HG03575 (cell line): ENCODE measurements around the gene WDR86.

ENCODE experiments used
- ATAC-seq: cut with Tn5 transposase; IDR thresholded peaks from one replicate; pipeline ENCODE4 v1.9.1; 2021; ENCODE audit not compliant: unreplicated experiment, insufficient number of reproducible peaks, low FRiP score; ENCODE audit errors: extremely low read depth

The WDR86 gene

DNA sequence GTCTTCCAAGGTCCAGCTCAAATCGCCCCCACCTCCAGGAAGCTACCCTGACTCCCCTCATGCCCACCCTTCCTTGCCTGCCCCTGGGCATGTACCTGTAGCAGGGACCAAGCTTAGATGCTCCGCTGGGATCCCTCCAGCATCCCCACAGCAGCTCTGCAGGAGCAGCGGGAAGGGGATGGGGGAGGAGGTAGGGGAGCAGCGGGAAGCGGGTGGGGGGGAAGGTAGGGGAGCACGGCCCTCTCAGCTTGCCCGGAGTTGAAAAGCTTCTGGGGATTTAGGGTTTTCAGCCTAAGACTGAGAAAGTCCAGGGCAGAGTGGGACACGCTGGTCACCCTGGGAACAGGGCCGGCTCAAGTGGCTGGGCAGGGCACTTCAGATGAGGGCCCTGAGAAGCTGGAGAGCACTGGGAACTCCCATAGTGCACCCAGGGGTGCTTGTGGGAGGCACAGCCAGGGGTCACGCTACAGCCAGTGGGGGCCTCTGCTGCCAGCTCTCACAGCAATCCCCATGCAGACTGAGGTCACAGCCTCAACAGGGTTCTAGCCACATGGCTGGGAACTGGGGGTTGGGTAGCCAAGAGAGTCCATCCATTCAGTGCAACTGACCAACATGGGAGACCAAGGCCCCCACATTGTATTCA, 13.4 kb downstream of the WDR86 start:
- no peak for ATAC-seq

DNA sequence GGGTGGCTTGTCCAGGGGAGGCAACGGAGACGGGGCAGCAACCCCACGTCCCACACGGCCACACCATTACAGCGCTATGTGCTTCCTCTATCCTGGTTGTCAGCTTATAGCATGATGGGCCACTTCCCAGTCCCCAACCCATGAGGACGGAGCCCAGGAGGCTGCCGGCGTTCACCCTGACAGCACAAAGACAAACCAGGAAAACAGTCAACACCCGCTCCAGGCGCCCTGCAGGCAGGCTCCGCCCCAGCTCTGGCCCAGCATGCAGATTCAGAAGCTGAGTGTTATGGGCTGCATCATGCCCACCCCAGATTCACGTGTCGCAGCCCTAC, 14.8 kb downstream of the WDR86 start:
- ATAC-seq, result no peak

DNA sequence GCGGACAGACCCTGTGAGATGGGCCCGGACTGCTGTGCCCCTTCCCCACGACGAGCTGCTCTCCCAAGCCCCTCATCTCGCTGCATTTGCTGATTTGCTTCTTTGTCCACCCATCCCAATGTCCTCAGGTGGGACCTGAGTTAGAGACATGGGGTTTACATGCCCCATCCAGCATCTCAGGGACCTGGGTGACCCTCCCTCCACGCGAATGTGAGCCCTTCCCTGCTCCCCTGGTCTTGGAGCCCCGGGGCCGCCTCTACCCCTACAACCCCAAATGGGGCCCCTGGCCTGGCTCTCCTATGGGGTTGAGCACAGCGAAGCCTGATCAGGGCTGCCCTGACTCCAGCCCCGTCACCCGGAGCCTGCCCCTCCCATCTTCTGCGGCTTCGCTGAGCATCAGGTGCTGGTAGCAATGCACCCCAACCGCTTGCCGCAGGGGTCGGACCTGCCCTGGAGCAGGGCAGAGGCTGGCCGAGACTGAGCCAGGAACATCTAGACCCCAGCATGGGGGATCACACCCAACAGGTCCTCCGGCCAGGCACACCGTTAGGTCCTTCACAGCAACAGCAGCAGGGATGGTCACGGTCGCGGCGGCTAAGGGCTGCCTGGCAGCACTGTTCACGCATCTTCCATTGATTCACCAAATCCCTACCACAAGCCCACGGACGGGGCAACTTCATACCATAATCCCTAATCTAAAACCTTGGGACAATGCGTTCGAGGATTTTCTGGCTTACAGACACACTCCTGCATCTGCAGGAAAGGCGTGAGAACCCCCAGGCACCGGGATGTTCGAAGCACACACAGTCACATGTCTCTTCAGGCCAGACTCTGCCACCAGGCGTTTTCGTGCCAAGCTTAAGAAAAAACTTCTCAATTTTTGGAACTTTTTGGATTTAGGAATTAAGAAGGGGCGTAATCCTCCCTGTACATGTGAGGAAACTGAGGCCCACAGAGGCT, 15.5 kb downstream of the WDR86 start:
- ATAC-seq, result no peak

DNA sequence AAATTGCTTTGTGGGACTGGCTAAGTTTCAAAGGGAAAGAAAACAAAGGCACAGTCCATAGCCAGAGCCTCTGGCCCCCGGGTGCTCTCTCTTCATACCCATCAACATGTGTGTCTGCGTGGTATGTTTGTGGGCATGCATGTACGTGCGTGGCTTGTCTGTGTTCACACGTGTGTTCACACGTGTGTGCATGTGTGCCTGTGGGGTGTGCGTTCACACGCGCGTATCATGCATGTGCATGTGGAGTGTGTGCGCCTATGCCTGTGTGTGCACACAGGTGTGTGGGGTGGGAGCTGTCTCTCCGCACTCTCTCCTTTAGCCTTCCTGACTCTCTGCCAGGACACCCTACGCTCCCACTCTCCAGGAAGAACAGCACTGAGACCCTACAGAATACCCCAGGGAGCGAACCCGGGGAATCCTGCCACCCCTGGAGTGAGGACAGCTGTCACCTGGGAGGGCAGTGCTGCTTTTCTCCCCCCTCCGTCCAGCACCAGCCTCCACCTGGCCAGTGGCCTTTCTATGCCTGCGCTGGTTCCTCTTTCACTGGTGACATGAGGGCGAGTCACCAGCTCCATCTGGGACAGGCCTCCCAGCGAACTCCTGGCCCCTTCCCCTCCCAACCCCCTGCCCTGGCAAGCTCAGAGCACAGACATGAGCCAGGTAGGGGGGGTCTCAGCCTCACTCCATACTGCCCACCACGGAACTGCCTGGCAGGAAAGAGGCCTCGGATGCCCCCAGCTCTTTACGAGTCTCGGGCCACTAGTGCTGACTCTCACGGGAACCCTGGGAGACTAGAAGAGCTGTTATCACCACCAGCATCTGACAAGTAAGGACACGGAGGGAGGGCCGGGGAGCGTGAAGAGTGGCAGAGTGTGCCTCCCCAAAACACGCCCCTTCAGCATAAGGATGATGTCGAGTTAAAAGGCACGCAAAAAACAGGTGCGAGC, 16.5 kb downstream of the WDR86 start:
- ATAC-seq, result no peak

DNA sequence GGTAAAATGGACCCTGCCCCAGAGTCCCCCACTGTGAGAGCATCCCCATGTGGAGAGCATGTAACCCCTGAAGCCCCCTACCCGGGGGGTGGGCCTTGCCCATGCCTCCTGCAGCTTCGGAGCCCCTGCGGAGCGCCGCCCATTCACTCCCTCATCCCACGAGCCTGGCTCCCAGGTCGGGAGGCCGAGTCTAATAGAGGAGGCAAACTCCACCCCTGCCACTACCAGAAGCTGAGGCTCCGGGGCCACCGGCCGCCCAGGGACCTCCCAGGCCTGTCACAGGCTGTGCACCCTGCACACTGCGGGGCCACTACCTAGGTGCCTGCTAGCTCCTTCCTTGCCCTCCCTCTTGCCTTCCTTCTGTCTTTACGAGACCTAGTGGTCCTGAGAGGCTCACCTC, 17.4 kb downstream of the WDR86 start:
- no peak for ATAC-seq

DNA sequence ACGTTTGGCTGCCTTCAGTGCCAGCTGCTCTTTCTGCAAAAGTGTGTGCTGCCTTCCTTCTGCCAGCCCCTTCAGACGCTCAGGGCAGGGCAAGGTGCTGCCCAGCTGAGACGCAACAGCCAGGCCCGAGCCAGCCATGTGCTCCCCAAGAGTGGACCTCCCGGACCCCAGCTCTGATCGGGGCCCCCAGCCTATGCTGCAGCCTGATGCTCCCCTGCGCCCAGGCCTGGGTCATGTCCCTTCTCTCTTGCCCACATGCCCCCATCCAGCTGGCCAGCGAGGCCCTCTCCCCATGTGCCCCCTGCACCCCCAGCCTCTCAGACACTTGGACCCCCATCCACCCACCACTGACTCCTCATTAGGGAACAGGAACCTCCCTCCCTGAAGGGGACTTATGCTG, 17.8 kb downstream of the WDR86 start:
- no peak for ATAC-seq

DNA sequence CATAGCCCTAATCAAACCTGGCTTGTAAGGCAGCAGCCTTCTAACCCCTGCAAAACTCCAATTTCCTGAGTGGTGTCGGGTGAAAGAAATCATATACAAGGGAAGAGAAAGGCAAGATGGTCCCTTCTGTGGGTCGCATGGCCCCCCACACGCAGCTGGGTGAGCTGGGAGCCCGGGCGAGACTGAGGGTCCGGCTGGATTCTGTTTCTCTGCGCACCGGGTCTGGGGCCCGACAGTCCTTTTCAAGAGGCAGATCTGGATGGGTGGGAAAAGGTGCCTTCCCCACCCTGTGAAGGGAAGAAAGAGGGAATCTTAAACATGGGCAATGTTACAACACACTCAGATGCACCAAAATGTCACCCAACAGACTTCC, 18.5 kb downstream of the WDR86 start:
- no peak for ATAC-seq

DNA sequence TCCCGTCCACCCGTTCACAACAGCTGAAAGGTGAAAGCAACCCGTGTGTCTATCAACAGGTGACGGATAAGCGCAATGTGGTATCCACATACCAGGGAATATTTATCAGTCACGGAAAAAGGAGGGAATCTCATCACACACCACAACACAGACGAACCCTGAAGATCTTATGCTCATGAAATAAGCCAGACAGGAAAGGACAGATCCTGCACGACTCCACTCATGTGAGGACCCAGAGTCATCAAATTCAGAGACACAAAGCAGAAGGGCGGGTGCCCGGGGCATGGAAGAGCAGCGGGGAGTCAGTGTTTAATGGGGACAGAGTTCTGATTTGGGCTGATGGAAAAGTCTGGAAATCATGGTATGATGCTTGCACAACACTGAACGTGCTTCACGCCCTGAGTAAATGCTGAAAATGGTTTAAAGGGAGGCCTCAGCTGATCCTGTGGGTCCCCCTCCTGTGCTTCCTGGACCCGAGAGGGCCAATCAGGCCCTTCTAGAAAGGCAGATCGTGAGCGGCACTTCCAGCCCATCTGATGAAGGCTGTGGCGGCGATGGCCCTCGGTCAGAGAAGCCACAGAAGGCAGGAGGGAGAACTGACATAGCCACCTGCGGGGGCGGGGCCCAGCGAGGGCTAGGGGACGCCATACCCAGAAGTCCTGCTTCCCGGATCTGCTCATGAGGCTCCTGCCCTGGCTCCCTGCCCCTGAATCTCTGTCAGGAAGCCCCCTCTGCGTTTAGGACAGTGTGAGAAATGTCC, 19.1 kb downstream of the WDR86 start:
- no peak for ATAC-seq

DNA sequence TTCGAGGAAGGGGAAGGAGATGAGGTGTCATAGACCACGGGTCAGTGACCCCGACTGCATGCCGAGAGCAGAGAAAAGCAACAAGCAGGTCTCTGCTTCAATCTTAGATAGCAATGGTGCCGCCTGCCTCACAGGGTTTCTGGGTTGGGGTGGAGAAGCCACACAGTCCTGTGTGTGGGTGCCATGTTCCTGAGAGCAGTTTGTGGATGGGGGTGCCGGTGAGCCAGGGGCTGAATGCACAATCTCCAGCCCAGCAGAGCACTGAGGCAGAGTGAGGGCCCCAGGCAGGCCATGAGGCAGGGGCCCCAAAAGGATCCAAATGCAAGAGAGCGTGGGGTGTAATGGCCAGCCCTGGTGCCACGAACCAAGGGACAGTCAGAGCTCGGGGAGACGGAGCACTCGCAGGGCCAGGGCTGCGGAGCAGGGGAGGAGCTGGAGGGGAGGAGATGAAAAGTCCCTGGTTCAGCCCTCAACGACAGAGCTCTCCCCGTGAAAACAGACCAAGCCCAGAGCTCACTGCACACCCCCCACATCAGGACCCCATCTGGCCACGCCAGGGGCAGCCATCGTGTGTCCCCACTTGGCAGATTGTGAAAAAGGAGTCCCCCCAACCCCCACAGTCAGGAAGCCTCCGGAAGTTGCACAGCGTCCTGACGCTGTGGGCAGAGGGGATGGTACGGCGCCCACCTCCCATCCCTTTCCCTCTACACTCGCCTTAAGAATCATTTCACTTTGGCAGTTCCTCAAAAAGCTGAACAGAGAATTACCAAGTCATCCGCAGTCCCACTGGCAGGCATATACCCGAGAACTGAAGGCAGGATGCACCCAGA, 19.9 kb downstream of the WDR86 start:
- no peak for ATAC-seq

DNA sequence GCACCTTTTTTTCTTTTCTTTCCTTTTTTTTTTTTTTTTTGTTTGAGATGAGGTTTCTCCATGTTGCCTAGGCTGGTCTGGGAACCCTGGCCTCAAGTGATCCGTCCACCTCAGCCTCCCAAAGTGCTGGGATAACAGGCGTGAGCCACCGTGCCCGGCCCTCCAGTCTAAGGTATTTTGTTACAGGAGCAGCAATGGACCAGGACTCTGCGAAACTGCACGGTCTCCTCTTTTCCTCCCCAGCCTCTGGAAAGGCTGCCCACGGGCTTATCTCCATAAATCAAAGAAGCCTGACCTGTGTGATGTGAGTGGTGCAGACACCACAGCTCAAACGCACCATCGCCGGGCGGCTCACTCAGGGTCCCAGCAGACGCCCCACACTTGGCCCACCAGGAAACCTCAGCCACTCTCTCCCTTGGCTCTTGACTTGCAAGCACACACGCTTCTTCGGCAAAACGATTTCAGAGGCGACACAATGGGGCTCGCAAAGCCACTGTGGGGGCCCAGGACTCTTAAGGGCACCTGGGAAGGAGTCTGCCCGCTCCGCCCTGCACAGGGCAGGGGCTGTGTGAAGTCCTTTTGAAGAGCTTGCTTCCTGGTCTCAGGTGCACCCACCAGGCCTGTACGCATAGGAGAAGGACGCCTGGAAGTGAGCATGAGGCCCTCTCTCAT, 20.6 kb downstream of the WDR86 start:
- ATAC-seq, result no peak

DNA sequence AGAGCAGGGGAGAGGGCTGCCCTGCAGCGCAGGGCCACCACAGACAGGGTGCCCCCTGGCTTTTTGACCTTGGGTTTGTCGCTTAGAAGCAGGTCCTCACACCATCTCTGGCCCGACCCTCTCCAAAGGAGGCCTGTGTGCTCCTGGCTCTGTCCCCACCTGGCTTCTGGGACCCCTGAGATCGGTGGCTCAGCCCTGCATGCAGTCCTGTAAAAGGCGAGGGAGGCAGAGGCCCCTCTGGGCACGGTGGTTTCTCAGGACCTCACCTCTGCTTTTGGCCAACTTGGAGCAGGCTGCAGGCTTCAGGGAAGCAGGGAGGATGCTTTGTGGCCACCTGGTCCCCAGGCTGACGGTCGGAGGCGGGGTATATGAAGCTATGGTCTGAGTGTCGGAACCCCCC, 21.4 kb downstream of the WDR86 start:
- no peak for ATAC-seq

DNA sequence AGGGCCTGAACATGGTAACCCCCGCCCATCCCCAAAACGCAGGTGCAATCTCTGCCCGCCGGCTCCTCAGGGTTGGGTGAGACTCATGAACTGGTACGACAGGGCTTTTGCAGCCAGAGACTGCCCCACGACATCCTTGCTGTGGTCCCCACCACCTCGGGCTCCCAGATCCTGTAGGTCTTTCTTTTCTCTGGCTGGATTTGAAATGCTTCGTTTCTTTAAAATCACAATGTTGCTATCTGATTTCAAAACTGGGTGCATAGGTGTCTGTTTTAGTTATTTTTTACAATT, 21.9 kb downstream of the WDR86 start:
- ATAC-seq, result no peak

DNA sequence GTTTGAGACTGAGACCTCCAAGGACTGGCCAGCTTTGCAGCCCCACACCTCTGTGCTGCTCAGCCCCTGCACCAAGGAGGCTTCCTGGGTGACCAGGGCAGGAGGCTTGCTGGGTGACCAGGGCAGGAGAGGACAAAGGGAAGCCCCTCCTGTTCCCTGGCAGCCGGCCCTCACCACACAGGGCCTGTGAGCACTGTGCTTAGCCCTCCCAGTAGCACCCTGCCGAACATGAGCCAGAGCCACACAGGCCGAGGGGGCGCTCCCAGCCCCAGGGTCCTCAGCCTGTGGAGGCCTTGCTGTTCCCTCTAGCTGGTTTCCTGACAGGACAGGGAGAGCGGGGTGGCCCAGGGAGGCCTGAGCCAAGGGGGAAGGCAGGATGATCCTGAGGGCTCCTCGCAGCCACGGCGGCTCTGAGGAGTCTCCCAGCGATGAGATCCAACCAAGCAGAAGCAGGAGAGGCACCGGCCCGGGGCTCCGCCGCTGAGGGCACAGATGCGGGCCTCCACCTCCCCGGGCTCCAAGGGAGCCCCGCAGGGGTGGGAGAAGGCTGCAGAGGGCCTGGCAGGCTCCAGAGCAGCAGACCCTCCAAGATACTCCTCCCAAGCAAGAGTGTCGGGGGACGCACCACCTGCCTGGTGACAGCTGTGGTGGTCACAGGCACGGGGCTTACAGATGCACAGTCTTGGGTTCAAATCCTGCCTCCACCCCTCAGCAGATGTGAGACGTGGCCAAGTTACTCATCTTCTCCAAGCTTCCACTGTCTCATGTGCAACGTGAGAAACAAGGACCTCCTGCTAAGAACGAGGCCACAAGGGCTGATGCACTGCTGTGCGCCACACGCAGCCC, 22.5 kb downstream of the WDR86 start:
- ATAC-seq, result no peak

DNA sequence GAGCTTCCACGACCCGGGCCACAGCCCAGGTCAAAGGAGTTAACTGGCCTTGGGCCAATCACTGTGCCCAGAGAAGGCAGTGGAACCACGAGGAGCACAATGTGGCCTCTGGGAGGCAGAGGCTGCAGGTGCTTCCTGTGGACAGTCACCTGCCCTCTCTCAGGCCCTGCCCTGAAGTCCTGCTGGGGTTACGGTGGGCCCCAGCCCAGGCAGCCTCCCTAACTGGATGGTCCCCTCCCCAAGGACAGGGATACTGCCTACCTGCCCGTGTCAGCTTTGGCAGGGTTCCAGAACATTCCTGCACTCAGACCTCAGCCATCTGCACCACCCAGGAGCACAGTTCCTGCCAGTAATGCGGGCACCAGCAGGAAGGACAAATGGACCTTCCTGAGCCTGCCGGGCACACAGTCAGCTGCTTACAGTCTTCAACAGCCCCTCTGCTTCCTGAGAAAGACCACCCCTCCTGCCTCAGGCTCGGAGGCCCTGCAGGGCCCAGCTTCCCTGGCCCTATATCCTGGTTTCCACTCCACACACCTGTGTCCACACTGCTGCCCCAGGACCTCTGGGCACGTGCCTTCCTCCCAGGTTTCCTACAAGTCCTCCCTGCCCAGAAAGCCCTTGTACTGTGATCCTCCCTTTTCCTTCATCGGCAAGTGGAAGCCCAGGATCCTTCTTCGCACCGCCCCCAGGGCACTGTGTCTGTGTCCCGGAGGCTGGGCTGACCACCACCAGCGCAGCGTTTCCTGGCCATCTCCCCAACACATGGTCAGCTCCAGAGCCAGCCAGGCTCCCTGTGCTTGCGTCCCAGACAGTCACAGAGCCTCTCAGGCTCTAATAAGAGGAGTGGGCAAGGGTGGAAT, 23.3 kb downstream of the WDR86 start:
- ATAC-seq, result no peak

DNA sequence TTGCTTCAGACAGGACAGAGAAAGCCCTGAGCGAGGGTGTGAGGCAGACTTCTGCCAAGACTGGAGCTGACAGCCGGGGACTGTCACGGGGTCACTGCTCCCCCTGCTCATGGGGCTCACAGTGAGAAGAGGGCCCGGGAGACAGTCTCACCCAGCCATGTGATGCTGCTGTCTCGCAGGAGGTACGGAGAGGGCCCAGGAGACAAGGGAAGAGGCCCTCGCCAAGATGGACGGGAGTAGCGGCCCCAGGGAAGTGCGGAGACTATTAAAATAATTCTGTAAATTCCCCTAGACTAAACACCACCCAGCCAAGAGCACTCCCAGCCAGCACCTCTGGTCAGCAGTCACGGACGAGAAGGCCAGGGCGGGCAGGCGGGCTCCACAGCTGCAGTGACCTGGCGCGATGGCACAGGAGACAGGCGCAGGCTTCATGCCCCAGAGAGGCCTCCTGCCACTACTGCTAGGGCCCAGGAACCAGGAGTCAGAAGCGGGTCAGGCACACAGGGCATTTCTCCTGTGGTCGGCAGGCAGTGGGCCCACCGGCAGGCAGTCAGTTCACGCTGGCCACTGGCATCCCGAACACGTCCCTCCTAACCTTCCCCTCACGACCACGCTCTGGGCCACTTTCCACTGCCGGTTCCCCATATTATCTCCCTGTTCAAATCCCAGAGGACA, 24.1 kb downstream of the WDR86 start:
- ATAC-seq, result no peak
